ENCODE data around the gene ALG14. TPM values are rescaled to one million over a fixed set of nuclear protein-coding genes. Genes with fewer than 3 reads are reported as not detected.

ALG14 gene
- total and polyA plus RNA-seq, 2 donors (not counting 3 experiments of a cell fraction or from before 2014, with no cell fraction given): 2.6 to 8.6 TPM

- POLR2A ChIA-PET: interaction anchor here (2.0 kb wide), 1 partner anchor 8 kb away, joined by 5 read pairs; no protein-coding TSS in a partner anchor
- FAIRE-seq: no peak
- dilution Hi-C loops (cut with MboI; ENCODE audit: extremely low pct_ligation_motif_present, low sequenced_read_pairs) (no loop called here), intact Hi-C loops (cut with micrococcal nuclease) (no loop called here)
- no peak overlapping the region for H3K4me2 ChIP-seq (ENCODE audit: insufficient read depth, low read length)
- CTCF ChIA-PET: interaction anchor here (1.0 to 1.8 kb wide), 5 partner anchors 9 to 521 kb away, joined by 3 to 8 read pairs (median 5); no protein-coding TSS in a partner anchor
- H3K27me3 ChIP-seq (ENCODE audit: control insufficient read depth in 2 of 2, insufficient read depth in 2 of 2, low read length in 2 of 2): no peaks in the 10 kb centered on the region
- BruUV-seq (replicated peaks): no TSS peak
- H3K4me3 ChIP-seq (replicated peaks in 1 of 3; ENCODE audit: insufficient read depth in 1 of 3, low read depth in 1 of 3, low read length in 3 of 3): no peak overlapping the region
- H3K9ac ChIP-seq (replicated peaks; ENCODE audit: extremely low read depth, insufficient read depth, low read length): no peak overlapping the region
- no peak for TF ChIP-seq JUN (IDR thresholded peaks at IDR 0.05; ENCODE audit: borderline replicate concordance, insufficient read depth, insufficient read length, low read depth)
- no peak for TF ChIP-seq FOS (IDR thresholded peaks at IDR 0.05; ENCODE audit: borderline replicate concordance, insufficient read depth, low read length)
- no peak for TF ChIP-seq EZH2 (IDR thresholded peaks at IDR 0.05; ENCODE audit: borderline replicate concordance, low read depth, low read length, severe bottlenecking)
- no peak for TF ChIP-seq POLR2AphosphoS5 (IDR thresholded peaks at IDR 0.05; ENCODE audit: insufficient read depth, low read depth, low read length)
- no peak for TF ChIP-seq CTCF (IDR thresholded peaks at IDR 0.05; ENCODE audit: extremely low read depth in 1 of 2, insufficient read depth in 1 of 2, low read depth in 1 of 2, low read length in 2 of 2)
- TF ChIP-seq MAX (IDR thresholded peaks at IDR 0.05; ENCODE audit: insufficient read depth, insufficient read length): no peak
- TF ChIP-seq POLR2A (IDR thresholded peaks at IDR 0.05; ENCODE audit: low read depth, low read length): no peak
- H3K27ac ChIP-seq (ENCODE audit: insufficient read depth, low read depth, low read length): no peak overlapping the region
- H3K36me3 ChIP-seq (ENCODE audit: control insufficient read depth in 2 of 2, extremely low read depth in 1 of 2, insufficient read depth in 2 of 2, low read length in 2 of 2): no peaks in the 10 kb centered on the region
- no peaks in the 10 kb centered on the region for H3K79me2 ChIP-seq (ENCODE audit: control insufficient read depth, insufficient read depth, low read length)
- peaks cover 13% of the 10 kb centered on the region for H3K4me1 ChIP-seq (ENCODE audit: control insufficient read depth, extremely low read depth, insufficient read depth, low read length)
- H2AFZ ChIP-seq (ENCODE audit: low read depth, low read length): no peak overlapping the region
- no peaks in the 10 kb centered on the region for H3K9me1 ChIP-seq (replicated peaks; ENCODE audit: control insufficient read depth, extremely low read depth, insufficient read depth, low read length)
- H3K9me3 ChIP-seq (replicated peaks; ENCODE audit: control insufficient read depth, insufficient read depth, low read length): no peaks in the 10 kb centered on the region
- DNase-seq (ENCODE audit: low read depth, low spot score): no peak
- no peaks in the 10 kb centered on the region for H4K20me1 ChIP-seq (replicated peaks; ENCODE audit: control insufficient read depth, extremely low read depth, insufficient read depth, low read length)
Measured at GRCh38 chr1:95002164-95002539, 70.6 kb downstream of the ALG14 start.

All from endothelial cell of umbilical vein (primary cell).